ENCODE data around the gene MAML2.
A peak's percentile ranks its signal among the peaks of the same experiment; 100 is the strongest.
"Not testable (repeated sequence)": the region's sequence is repeated elsewhere in the genome, so short reads cannot be mapped to it uniquely, and the experiment has no call there.

Gene MAML2

GRCh38 chr11:96288915-96289314, 54.1 kb downstream of the MAML2 start:
- DNase-seq: no peak

GRCh38 chr11:96287822-96288439, 55.1 kb downstream of the MAML2 start:
- no peak for DNase-seq

GRCh38 chr11:96285985-96286384, 57.0 kb downstream of the MAML2 start:
- not testable (repeated sequence) for DNase-seq

GRCh38 chr11:96284917-96285316, 58.1 kb downstream of the MAML2 start:
- DNase-seq: no peak

GRCh38 chr11:96284401-96284800, 58.6 kb downstream of the MAML2 start:
- DNase-seq: no peak

GRCh38 chr11:96282625-96283220, 60.3 kb downstream of the MAML2 start:
- no peak for DNase-seq

GRCh38 chr11:96280444-96280843, 62.6 kb downstream of the MAML2 start:
- DNase-seq: no peak

GRCh38 chr11:96279896-96280290, 63.1 kb downstream of the MAML2 start:
- no peak for DNase-seq

GRCh38 chr11:96279018-96279895, 63.7 kb downstream of the MAML2 start:
- no peak for DNase-seq

- peak; percentile 70 for DNase-seq
Measured at GRCh38 chr11:96278039-96278897, 64.7 kb downstream of the MAML2 start.

GRCh38 chr11:96277696-96278038, 65.3 kb downstream of the MAML2 start:
- no peak for DNase-seq

- DNase-seq: no peak
Measured at GRCh38 chr11:96276836-96277235, 66.2 kb downstream of the MAML2 start.

- DNase-seq: peak; percentile 63
Measured at GRCh38 chr11:96275801-96276594, 67.0 kb downstream of the MAML2 start.

GRCh38 chr11:96273507-96273906, 69.5 kb downstream of the MAML2 start:
- no peak for DNase-seq

GRCh38 chr11:96272529-96273222, 70.3 kb downstream of the MAML2 start:
- DNase-seq: no peak

GRCh38 chr11:96271777-96272176, 71.2 kb downstream of the MAML2 start:
- no peak for DNase-seq

GRCh38 chr11:96271352-96271751, 71.6 kb downstream of the MAML2 start:
- not testable (repeated sequence) for DNase-seq

GRCh38 chr11:96268527-96268926, 74.5 kb downstream of the MAML2 start:
- DNase-seq: not testable (repeated sequence)

- DNase-seq: no peak
Measured at GRCh38 chr11:96267496-96268032, 75.4 kb downstream of the MAML2 start.

- DNase-seq: no peak
Measured at GRCh38 chr11:96267001-96267495, 75.9 kb downstream of the MAML2 start.

GRCh38 chr11:96265972-96266371, 77.0 kb downstream of the MAML2 start:
- no peak for DNase-seq

Data from islet precursor cell (in vitro differentiated cells).